Natural killer cell (primary cell): ENCODE results near the gene DERA. TPM values are rescaled to one million over a fixed set of nuclear protein-coding genes. Genes with fewer than 3 reads are reported as not detected.
A peak's percentile ranks its signal among the peaks of the same experiment; 100 is the strongest.

Experiments
- ATAC-seq, 3 donors: fragments of 150-1000 bp in 2 of 3; fragments of 200-7000 bp in 1 of 3; cut with Tn5 transposase; 1 replicate in 1 of 3; 2 replicates in 2 of 3; pipeline ENCODE4 v1.10.0; 2021; ENCODE audit warnings: mild to moderate bottlenecking in 2 of 3, moderate library complexity in 2 of 3
- DNase-seq, 2 donors: peaks; one replicate each; pipeline versions ENCODE4 v3.0.0 to v3.0.0-alpha.2; 2013 to 2021; ENCODE audit warnings: mixed read lengths in 1 of 2
- H3K27ac ChIP-seq: one replicate; pipeline ENCODE4 v1.5.1; 2013; ENCODE audit warnings: mild to moderate bottlenecking, low read length
- H3K27me3 ChIP-seq: one replicate; pipeline ENCODE4 v1.6.1; 2013; ENCODE audit warnings: low read length; ENCODE audit not compliant: control insufficient read depth, insufficient read depth
- H3K36me3 ChIP-seq: one replicate; pipeline ENCODE4 v1.6.1; 2013; ENCODE audit warnings: low read length; ENCODE audit not compliant: control insufficient read depth, insufficient read depth
- H3K4me1 ChIP-seq: one replicate; pipeline ENCODE4 v1.6.1; 2013; ENCODE audit warnings: low read length; ENCODE audit not compliant: control insufficient read depth, insufficient read depth
- H3K4me3 ChIP-seq: one replicate; pipeline ENCODE4 v1.5.1; 2013; ENCODE audit warnings: low read length
- H3K9me3 ChIP-seq: one replicate; pipeline ENCODE4 v1.6.1; 2013; ENCODE audit warnings: low read length; ENCODE audit not compliant: control insufficient read depth, insufficient read depth
- H3K27ac Mint-ChIP-seq, 2 donors: one replicate each; pipeline ENCODE4 v1.8.0; 2022; ENCODE audit warnings: mild to moderate bottlenecking in 2 of 2, mixed read lengths in 2 of 2, moderate library complexity in 1 of 2
- H3K27me3 Mint-ChIP-seq, 2 donors: one replicate each; pipeline ENCODE4 v1.8.0; 2022; ENCODE audit warnings: low read depth in 2 of 2, mixed read lengths in 2 of 2
- H3K36me3 Mint-ChIP-seq: one replicate; pipeline ENCODE4 v1.8.0; 2022; ENCODE audit warnings: mixed read lengths
- H3K4me1 Mint-ChIP-seq, 2 donors: one replicate each; pipeline ENCODE4 v1.8.0; 2022; ENCODE audit warnings: mixed read lengths in 2 of 2
- H3K4me3 Mint-ChIP-seq: one replicate; pipeline ENCODE4 v1.8.0; 2022; ENCODE audit warnings: mild to moderate bottlenecking, moderate library complexity, mixed read lengths
- H3K9me3 Mint-ChIP-seq, 2 donors: one replicate each; pipeline ENCODE4 v1.8.0; 2022; ENCODE audit warnings: mixed read lengths in 2 of 2
- CTCF ChIP-seq: fragments of 200-600 bp; IDR thresholded peaks from one replicate; pipeline ENCODE4 v1.8.0; 2022; ENCODE audit warnings: antibody characterized with exemption
- WGBS: methylation state at CpG from one replicate; pipeline ENCODE4 v1.1.7; 2013; ENCODE audit warnings: missing lambda C conversion rate; ENCODE audit not compliant: insufficient coverage; 5-methylcytosine and 5-hydroxymethylcytosine counted together
- intact Hi-C: fragments of 100-400 bp; cut with micrococcal nuclease; formaldehyde crosslinking; loops from one replicate; pipeline ENCODE4 v1.14.2; 2022
- total RNA-seq, 4 donors: library from RNA; stranded (reverse); fragments of 120-200 nt in 1 of 4; gene quantifications; one replicate each; pipeline versions ENCODE4 v1.2.3 to v1.2.4, GENCODE V29; 2013 to 2022

Gene DERA
- total RNA-seq, 3 donors from 2014 or later (not counting 1 experiment from before 2014, with no cell fraction given), result 15.6 to 22.1 (median 20.4) TPM

GRCh38 chr12:15971211-15971610 is 60.1 kb downstream of the DERA start:
- Mint-ChIP-seq H3K4me3 (no peak overlapping the region), H3K27ac (no peak overlapping the region), H3K9me3 (no peaks in the 10 kb centered on the region), H3K27me3 (no peaks in the 10 kb centered on the region), H3K36me3 (no peaks in the 10 kb centered on the region), H3K4me1 (peaks cover 8 to 11% of the 10 kb centered on the region in 2 donors)
- Histone ChIP-seq H3K9me3 (no peaks in the 10 kb centered on the region), H3K36me3 (peaks cover 19% of the 10 kb centered on the region), H3K4me3 (no peak overlapping the region), H3K4me1 (no peaks in the 10 kb centered on the region), H3K27me3 (no peaks in the 10 kb centered on the region), H3K27ac (no peak overlapping the region)
- TF ChIP-seq CTCF, result no peak
- WGBS, result 100% methylated on average over 2 of the region's 3 CpGs
- intact Hi-C loops, result no loop called here
- DNase-seq (no peak), ATAC-seq (no peak)

GRCh38 chr12:15972894-15973293 is 61.8 kb downstream of the DERA start:
- Histone ChIP-seq H3K4me1 (no peaks in the 10 kb centered on the region), H3K27ac (no peak overlapping the region), H3K9me3 (no peaks in the 10 kb centered on the region), H3K4me3 (no peak overlapping the region), H3K27me3 (no peaks in the 10 kb centered on the region), H3K36me3 (peaks cover 21% of the 10 kb centered on the region)
- no peaks in the 10 kb centered on the region for H3K36me3 Mint-ChIP-seq
- 100% methylated on average over 4 of the region's 4 CpGs for WGBS
- intact Hi-C loops, result no loop called here
- H3K9me3 Mint-ChIP-seq, result no peaks in the 10 kb centered on the region
- H3K27ac Mint-ChIP-seq, result no peak overlapping the region
- ATAC-seq (no peak), DNase-seq (no peak)
- no peaks in the 10 kb centered on the region for H3K27me3 Mint-ChIP-seq
- H3K4me1 Mint-ChIP-seq, result peaks cover 8 to 11% of the 10 kb centered on the region in 2 donors
- TF ChIP-seq CTCF, result no peak
- H3K4me3 Mint-ChIP-seq, result no peak overlapping the region

- no peaks in the 10 kb centered on the region for H3K27me3 Mint-ChIP-seq
- Histone ChIP-seq H3K4me1 (no peaks in the 10 kb centered on the region), H3K27ac (no peak overlapping the region), H3K9me3 (no peaks in the 10 kb centered on the region), H3K27me3 (no peaks in the 10 kb centered on the region), H3K36me3 (peaks cover 12% of the 10 kb centered on the region), H3K4me3 (no peak overlapping the region)
- DNase-seq (no peak), ATAC-seq (no peak)
- no peak overlapping the region for H3K4me3 Mint-ChIP-seq
- intact Hi-C loops, result no loop called here
- H3K4me1 Mint-ChIP-seq, result peaks cover 0 to 6% of the 10 kb centered on the region in 2 donors
- H3K36me3 Mint-ChIP-seq, result no peaks in the 10 kb centered on the region
- WGBS, result 85% methylated on average over 4 of the region's 7 CpGs
- no peak for TF ChIP-seq CTCF
- peak overlapping the region in 1 of 2 donors; percentile 61 for H3K27ac Mint-ChIP-seq
- no peaks in the 10 kb centered on the region for H3K9me3 Mint-ChIP-seq
Measured at GRCh38 chr12:15977999-15978951, 67.1 kb downstream of the DERA start.
